Measurements from ENCODE around the gene ICAM5. TPM values are rescaled to one million over a fixed set of nuclear protein-coding genes. Genes with fewer than 3 reads are reported as not detected.

ICAM5 gene
- total and polyA plus RNA-seq, 10 of the 15 experiments (the other 5 are each of a cell fraction or from before 2014, with no cell fraction given), result 0.14 to 4.6 (median 0.94) TPM; not detected in 2

DNA sequence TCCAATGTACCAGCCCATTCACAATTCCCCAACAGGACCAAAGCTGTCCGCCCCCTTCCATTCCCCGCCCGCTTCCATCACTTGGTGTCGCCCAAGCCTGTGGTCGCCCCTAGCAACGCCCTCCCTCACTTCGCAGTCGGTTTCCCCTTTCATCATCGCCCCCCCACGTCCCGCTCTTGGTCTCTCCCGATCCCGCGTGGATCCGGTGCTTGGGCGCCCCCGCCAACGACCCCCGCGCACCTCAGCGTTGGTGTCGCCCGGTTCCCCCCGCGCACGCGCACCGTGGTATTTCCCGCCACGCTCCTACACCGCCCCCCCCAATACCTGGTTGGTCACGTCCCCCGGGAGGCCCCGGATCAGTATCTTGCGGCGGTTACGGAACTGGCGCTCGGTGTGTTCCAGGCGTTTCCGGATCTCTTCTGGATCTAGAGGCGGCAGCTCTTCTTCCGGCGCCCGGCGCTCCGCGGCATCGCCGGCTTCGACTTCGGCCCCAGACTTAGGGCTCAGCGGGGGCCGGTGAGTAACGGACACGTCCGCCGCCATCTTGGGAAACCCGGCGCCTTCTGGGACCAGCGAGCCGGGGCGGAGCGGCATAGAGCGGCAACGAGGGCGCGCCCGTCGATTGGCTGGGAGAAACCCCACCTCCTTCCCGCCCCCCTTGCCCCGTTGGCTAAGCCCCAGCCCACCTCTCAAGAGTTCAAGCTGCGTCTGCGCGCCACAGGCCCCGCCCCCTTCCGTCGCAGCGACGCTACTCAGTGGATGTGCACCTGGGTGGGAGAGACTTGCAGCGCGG lies 43.4 kb downstream of the ICAM5 start, which contains the start of gene RAVER1 (continued):
- TF ChIP-seq EGR1 (IDR thresholded peaks at IDR 0.05; ENCODE audit: borderline replicate concordance in 1 of 2, low read depth in 2 of 2, low read length in 2 of 2), result peak in 1 of 2 experiments; percentile 87; a peak in 2 of 3 replicates
- TF ChIP-seq, protein P1, sequence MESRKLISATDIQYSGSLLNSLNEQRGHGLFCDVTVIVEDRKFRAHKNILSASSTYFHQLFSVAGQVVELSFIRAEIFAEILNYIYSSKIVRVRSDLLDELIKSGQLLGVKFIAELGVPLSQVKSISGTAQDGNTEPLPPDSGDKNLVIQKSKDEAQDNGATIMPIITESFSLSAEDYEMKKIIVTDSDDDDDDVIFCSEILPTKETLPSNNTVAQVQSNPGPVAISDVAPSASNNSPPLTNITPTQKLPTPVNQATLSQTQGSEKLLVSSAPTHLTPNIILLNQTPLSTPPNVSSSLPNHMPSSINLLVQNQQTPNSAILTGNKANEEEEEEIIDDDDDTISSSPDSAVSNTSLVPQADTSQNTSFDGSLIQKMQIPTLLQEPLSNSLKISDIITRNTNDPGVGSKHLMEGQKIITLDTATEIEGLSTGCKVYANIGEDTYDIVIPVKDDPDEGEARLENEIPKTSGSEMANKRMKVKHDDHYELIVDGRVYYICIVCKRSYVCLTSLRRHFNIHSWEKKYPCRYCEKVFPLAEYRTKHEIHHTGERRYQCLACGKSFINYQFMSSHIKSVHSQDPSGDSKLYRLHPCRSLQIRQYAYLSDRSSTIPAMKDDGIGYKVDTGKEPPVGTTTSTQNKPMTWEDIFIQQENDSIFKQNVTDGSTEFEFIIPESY (IDR thresholded peaks at IDR 0.05), result peak; percentile 30; the same call in 1 of the 2 replicates
- peak; percentile 35; the same call in 1 of the 2 replicates for TF ChIP-seq STAT1 (conservative IDR thresholded peaks at IDR 0.05)
- no peak for TF ChIP-seq MEF2A (IDR thresholded peaks at IDR 0.05; ENCODE audit: insufficient read depth, low read depth, low read length)
- TF ChIP-seq ZZZ3 (IDR thresholded peaks at IDR 0.05; ENCODE audit: control insufficient read depth, insufficient read length, low read depth), result no peak
- TF ChIP-seq, protein P2, sequence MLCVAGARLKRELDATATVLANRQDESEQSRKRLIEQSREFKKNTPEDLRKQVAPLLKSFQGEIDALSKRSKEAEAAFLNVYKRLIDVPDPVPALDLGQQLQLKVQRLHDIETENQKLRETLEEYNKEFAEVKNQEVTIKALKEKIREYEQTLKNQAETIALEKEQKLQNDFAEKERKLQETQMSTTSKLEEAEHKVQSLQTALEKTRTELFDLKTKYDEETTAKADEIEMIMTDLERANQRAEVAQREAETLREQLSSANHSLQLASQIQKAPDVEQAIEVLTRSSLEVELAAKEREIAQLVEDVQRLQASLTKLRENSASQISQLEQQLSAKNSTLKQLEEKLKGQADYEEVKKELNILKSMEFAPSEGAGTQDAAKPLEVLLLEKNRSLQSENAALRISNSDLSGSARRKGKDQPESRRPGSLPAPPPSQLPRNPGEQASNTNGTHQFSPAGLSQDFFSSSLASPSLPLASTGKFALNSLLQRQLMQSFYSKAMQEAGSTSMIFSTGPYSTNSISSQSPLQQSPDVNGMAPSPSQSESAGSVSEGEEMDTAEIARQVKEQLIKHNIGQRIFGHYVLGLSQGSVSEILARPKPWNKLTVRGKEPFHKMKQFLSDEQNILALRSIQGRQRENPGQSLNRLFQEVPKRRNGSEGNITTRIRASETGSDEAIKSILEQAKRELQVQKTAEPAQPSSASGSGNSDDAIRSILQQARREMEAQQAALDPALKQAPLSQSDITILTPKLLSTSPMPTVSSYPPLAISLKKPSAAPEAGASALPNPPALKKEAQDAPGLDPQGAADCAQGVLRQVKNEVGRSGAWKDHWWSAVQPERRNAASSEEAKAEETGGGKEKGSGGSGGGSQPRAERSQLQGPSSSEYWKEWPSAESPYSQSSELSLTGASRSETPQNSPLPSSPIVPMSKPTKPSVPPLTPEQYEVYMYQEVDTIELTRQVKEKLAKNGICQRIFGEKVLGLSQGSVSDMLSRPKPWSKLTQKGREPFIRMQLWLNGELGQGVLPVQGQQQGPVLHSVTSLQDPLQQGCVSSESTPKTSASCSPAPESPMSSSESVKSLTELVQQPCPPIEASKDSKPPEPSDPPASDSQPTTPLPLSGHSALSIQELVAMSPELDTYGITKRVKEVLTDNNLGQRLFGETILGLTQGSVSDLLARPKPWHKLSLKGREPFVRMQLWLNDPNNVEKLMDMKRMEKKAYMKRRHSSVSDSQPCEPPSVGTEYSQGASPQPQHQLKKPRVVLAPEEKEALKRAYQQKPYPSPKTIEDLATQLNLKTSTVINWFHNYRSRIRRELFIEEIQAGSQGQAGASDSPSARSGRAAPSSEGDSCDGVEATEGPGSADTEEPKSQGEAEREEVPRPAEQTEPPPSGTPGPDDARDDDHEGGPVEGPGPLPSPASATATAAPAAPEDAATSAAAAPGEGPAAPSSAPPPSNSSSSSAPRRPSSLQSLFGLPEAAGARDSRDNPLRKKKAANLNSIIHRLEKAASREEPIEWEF (IDR thresholded peaks at IDR 0.05; ENCODE audit: insufficient replicate concordance, low read depth, low read length), result no peak
- no peak for TF ChIP-seq SMAD1 (IDR thresholded peaks at IDR 0.05; ENCODE audit: low read depth, partially characterized antibody)
- TF ChIP-seq, protein P3, sequence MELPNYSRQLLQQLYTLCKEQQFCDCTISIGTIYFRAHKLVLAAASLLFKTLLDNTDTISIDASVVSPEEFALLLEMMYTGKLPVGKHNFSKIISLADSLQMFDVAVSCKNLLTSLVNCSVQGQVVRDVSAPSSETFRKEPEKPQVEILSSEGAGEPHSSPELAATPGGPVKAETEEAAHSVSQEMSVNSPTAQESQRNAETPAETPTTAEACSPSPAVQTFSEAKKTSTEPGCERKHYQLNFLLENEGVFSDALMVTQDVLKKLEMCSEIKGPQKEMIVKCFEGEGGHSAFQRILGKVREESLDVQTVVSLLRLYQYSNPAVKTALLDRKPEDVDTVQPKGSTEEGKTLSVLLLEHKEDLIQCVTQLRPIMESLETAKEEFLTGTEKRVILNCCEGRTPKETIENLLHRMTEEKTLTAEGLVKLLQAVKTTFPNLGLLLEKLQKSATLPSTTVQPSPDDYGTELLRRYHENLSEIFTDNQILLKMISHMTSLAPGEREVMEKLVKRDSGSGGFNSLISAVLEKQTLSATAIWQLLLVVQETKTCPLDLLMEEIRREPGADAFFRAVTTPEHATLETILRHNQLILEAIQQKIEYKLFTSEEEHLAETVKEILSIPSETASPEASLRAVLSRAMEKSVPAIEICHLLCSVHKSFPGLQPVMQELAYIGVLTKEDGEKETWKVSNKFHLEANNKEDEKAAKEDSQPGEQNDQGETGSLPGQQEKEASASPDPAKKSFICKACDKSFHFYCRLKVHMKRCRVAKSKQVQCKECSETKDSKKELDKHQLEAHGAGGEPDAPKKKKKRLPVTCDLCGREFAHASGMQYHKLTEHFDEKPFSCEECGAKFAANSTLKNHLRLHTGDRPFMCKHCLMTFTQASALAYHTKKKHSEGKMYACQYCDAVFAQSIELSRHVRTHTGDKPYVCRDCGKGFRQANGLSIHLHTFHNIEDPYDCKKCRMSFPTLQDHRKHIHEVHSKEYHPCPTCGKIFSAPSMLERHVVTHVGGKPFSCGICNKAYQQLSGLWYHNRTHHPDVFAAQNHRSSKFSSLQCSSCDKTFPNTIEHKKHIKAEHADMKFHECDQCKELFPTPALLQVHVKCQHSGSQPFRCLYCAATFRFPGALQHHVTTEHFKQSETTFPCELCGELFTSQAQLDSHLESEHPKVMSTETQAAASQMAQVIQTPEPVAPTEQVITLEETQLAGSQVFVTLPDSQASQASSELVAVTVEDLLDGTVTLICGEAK (IDR thresholded peaks at IDR 0.05; ENCODE audit: borderline replicate concordance), result peak; percentile 51; the same call in 1 of the 2 replicates
- no peak for TF ChIP-seq CHD2 (IDR thresholded peaks at IDR 0.05; ENCODE audit: borderline replicate concordance, low read depth, low read length)
- TF ChIP-seq, protein P4, sequence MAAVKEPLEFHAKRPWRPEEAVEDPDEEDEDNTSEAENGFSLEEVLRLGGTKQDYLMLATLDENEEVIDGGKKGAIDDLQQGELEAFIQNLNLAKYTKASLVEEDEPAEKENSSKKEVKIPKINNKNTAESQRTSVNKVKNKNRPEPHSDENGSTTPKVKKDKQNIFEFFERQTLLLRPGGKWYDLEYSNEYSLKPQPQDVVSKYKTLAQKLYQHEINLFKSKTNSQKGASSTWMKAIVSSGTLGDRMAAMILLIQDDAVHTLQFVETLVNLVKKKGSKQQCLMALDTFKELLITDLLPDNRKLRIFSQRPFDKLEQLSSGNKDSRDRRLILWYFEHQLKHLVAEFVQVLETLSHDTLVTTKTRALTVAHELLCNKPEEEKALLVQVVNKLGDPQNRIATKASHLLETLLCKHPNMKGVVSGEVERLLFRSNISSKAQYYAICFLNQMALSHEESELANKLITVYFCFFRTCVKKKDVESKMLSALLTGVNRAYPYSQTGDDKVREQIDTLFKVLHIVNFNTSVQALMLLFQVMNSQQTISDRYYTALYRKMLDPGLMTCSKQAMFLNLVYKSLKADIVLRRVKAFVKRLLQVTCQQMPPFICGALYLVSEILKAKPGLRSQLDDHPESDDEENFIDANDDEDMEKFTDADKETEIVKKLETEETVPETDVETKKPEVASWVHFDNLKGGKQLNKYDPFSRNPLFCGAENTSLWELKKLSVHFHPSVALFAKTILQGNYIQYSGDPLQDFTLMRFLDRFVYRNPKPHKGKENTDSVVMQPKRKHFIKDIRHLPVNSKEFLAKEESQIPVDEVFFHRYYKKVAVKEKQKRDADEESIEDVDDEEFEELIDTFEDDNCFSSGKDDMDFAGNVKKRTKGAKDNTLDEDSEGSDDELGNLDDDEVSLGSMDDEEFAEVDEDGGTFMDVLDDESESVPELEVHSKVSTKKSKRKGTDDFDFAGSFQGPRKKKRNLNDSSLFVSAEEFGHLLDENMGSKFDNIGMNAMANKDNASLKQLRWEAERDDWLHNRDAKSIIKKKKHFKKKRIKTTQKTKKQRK (IDR thresholded peaks at IDR 0.05; ENCODE audit: low read depth, low read length), result no peak
- no peak for TF ChIP-seq MTA2 (IDR thresholded peaks at IDR 0.05; ENCODE audit: low read depth)
- TF ChIP-seq NFYA (IDR thresholded peaks at IDR 0.05; ENCODE audit: borderline replicate concordance, low read depth, low read length), result no peak

All from GM12878 (cell line).